ENCODE data around the gene ZYG11A. TPM values are rescaled to one million over a fixed set of nuclear protein-coding genes. Genes with fewer than 3 reads are reported as not detected.

Gene ZYG11A
- total and polyA plus RNA-seq, 4 donors = 0.38 to 1.8 (median 0.76) TPM

- 89% methylated on average over 5 of the region's 5 CpGs for WGBS
- Histone ChIP-seq H3K4me1 (ENCODE audit: control insufficient read depth in 4 of 4, insufficient read depth in 4 of 4, low read length in 3 of 4) (peaks cover 0 to under 1% (median 0%) of the 10 kb centered on the region in 4 donors), H3K27me3 (ENCODE audit: control insufficient read depth in 4 of 4, insufficient read depth in 4 of 4, low read length in 3 of 4) (no peaks in the 10 kb centered on the region), H3K36me3 (ENCODE audit: control insufficient read depth in 4 of 4, insufficient read depth in 3 of 4, low read depth in 1 of 4, low read length in 3 of 4) (no peaks in the 10 kb centered on the region), H3K27ac (ENCODE audit: low read depth in 1 of 2, low read length in 2 of 2) (no peak overlapping the region), H3K9ac (ENCODE audit: low read depth in 1 of 2, low read length in 2 of 2) (no peak overlapping the region), H3K9me3 (ENCODE audit: control insufficient read depth in 4 of 4, low read length in 3 of 4) (no peaks in the 10 kb centered on the region), H3K4me3 (ENCODE audit: low read depth in 1 of 3, low read length in 3 of 3) (no peak overlapping the region)
- DNase-seq (ENCODE audit: low spot score) = no peak
- TF ChIP-seq GABPA (IDR thresholded peaks at IDR 0.05 in 1 of 2, conservative IDR thresholded peaks at IDR 0.05 in 1 of 2) (no peak), JUND (IDR thresholded peaks at IDR 0.05) (no peak), FOXA2 (IDR thresholded peaks at IDR 0.05) (no peak), MAX (IDR thresholded peaks at IDR 0.05) (no peak), YY1 (IDR thresholded peaks at IDR 0.05) (no peak), ATF3 (IDR thresholded peaks at IDR 0.05) (no peak), EGR1 (IDR thresholded peaks at IDR 0.05; ENCODE audit: low read depth in 2 of 2) (no peak), FOXA1 (IDR thresholded peaks at IDR 0.05) (no peak), TAF1 (conservative IDR thresholded peaks at IDR 0.05) (no peak), REST (IDR thresholded peaks at IDR 0.05) (no peak), RXRA (IDR thresholded peaks at IDR 0.05) (no peak), HNF4G (IDR thresholded peaks at IDR 0.05) (no peak), HNF4A (conservative IDR thresholded peaks at IDR 0.05) (no peak), NR2F2 (IDR thresholded peaks at IDR 0.05) (no peak)
Observed at GRCh38 chr1:52848423-52848822, 5.9 kb downstream of the ZYG11A start.

GRCh38 chr1:52850951-52851350 lies 8.4 kb downstream of the ZYG11A start:
- DNase-seq (ENCODE audit: low spot score) = no peak
- H3K9me3 ChIP-seq (ENCODE audit: control insufficient read depth in 4 of 4, low read length in 3 of 4) = no peaks in the 10 kb centered on the region
- H3K36me3 ChIP-seq (ENCODE audit: control insufficient read depth in 4 of 4, insufficient read depth in 3 of 4, low read depth in 1 of 4, low read length in 3 of 4) = no peaks in the 10 kb centered on the region
- 95% methylated on average over 4 of the region's 4 CpGs for WGBS
- H3K9ac ChIP-seq (ENCODE audit: low read depth in 1 of 2, low read length in 2 of 2) = no peak overlapping the region
- TF ChIP-seq NR2F2 (IDR thresholded peaks at IDR 0.05) (no peak), ATF3 (IDR thresholded peaks at IDR 0.05) (no peak), MAX (IDR thresholded peaks at IDR 0.05) (no peak)
- no peak overlapping the region for H3K4me3 ChIP-seq (ENCODE audit: low read depth in 1 of 3, low read length in 3 of 3)
- no peaks in the 10 kb centered on the region for H3K4me1 ChIP-seq (ENCODE audit: control insufficient read depth in 4 of 4, insufficient read depth in 4 of 4, low read length in 3 of 4)
- no peaks in the 10 kb centered on the region for H3K27me3 ChIP-seq (ENCODE audit: control insufficient read depth in 4 of 4, insufficient read depth in 4 of 4, low read length in 3 of 4)
- no peak overlapping the region for H3K27ac ChIP-seq (ENCODE audit: low read depth in 1 of 2, low read length in 2 of 2)

GRCh38 chr1:52852854-52853253 lies 10.3 kb downstream of the ZYG11A start:
- Histone ChIP-seq H3K9ac (ENCODE audit: low read depth in 1 of 2, low read length in 2 of 2) (no peak overlapping the region), H3K9me3 (ENCODE audit: control insufficient read depth in 4 of 4, low read length in 3 of 4) (no peaks in the 10 kb centered on the region), H3K4me3 (ENCODE audit: low read depth in 1 of 3, low read length in 3 of 3) (no peak overlapping the region), H3K36me3 (ENCODE audit: control insufficient read depth in 4 of 4, insufficient read depth in 3 of 4, low read depth in 1 of 4, low read length in 3 of 4) (no peaks in the 10 kb centered on the region), H3K27ac (ENCODE audit: low read depth in 1 of 2, low read length in 2 of 2) (no peak overlapping the region), H3K4me1 (ENCODE audit: control insufficient read depth in 4 of 4, insufficient read depth in 4 of 4, low read length in 3 of 4) (no peaks in the 10 kb centered on the region), H3K27me3 (ENCODE audit: control insufficient read depth in 4 of 4, insufficient read depth in 4 of 4, low read length in 3 of 4) (no peaks in the 10 kb centered on the region)
- DNase-seq (ENCODE audit: low spot score) = no peak
- WGBS = 88% methylated on average over 2 of the region's 2 CpGs
- TF ChIP-seq MAX (IDR thresholded peaks at IDR 0.05) (no peak), RAD21 (IDR thresholded peaks at IDR 0.05) (no peak), CTCF (IDR thresholded peaks at IDR 0.05; ENCODE audit: low read depth, low read length, missing input control) (no peak), SP1 (IDR thresholded peaks at IDR 0.05) (no peak), RXRA (IDR thresholded peaks at IDR 0.05) (no peak), HNF4G (IDR thresholded peaks at IDR 0.05) (no peak), JUND (IDR thresholded peaks at IDR 0.05) (no peak), NR2F2 (IDR thresholded peaks at IDR 0.05) (no peak), TAF1 (conservative IDR thresholded peaks at IDR 0.05) (no peak)
- TF ChIP-seq, protein P1, sequence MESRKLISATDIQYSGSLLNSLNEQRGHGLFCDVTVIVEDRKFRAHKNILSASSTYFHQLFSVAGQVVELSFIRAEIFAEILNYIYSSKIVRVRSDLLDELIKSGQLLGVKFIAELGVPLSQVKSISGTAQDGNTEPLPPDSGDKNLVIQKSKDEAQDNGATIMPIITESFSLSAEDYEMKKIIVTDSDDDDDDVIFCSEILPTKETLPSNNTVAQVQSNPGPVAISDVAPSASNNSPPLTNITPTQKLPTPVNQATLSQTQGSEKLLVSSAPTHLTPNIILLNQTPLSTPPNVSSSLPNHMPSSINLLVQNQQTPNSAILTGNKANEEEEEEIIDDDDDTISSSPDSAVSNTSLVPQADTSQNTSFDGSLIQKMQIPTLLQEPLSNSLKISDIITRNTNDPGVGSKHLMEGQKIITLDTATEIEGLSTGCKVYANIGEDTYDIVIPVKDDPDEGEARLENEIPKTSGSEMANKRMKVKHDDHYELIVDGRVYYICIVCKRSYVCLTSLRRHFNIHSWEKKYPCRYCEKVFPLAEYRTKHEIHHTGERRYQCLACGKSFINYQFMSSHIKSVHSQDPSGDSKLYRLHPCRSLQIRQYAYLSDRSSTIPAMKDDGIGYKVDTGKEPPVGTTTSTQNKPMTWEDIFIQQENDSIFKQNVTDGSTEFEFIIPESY (IDR thresholded peaks at IDR 0.05) = no peak

All from liver (tissue), 9 donors.